OCI-LY7 (cell line): ENCODE results near the gene GPC3. TPM values are rescaled to one million over a fixed set of nuclear protein-coding genes. Genes with fewer than 3 reads are reported as not detected.

Source experiments
- BruUV-seq: library from RNA; stranded (reverse); fragments of 400-500 nt; replicated peaks from 2 replicates; lab custom pipeline; 2021; lab: Mats Ljungman, UMichigan
- CTCF ChIA-PET: fragments of 300-600 bp; sonication (Branson Sonifier 250); formaldehyde crosslinking; loops from one replicate; lab custom pipeline; 2022; ENCODE audit warnings: antibody characterized with exemption; ENCODE audit not compliant: unreplicated experiment; lab: Charles Lee
- POLR2A ChIA-PET: fragments of 300-600 bp; sonication (Branson Sonifier 250); formaldehyde crosslinking; loops from one replicate; lab custom pipeline; 2022; ENCODE audit warnings: antibody characterized with exemption; lab: Charles Lee
- DNase-seq: peaks from one replicate; pipeline ENCODE4 v3.0.0-alpha.2; 2015; ENCODE audit warnings: low spot score
- H2AFZ ChIP-seq: fragments of 200-600 bp; sonication (generic), shearing (Covaris generic); 2 replicates; pipeline ENCODE4 v1.6.1; 2014; ENCODE audit warnings: mild to moderate bottlenecking, antibody characterized with exemption, low read length, moderate library complexity
- H3K27ac ChIP-seq: fragments of 200-600 bp; sonication (generic); 2 replicates; pipeline ENCODE4 v1.5.1; 2014; ENCODE audit warnings: mixed run types, low read depth, mild to moderate bottlenecking, moderate library complexity, low read length, inconsistent platforms; ENCODE audit not compliant: poor library complexity, severe bottlenecking
- H3K36me3 ChIP-seq: fragments of 200-600 bp; sonication (generic); 2 replicates; pipeline ENCODE4 v1.6.1; 2014; ENCODE audit warnings: mild to moderate bottlenecking, antibody characterized with exemption, low read length, moderate library complexity, mixed read lengths; ENCODE audit not compliant: insufficient read depth
- H3K4me1 ChIP-seq: fragments of 200-600 bp; sonication (generic); 2 replicates; pipeline ENCODE4 v1.5.1; 2014; ENCODE audit warnings: mild to moderate bottlenecking, low read length; ENCODE audit not compliant: insufficient read depth, poor library complexity, severe bottlenecking
- H3K4me2 ChIP-seq: fragments of 200-600 bp; sonication (generic); 2 replicates; pipeline ENCODE4 v1.6.1; 2014; ENCODE audit warnings: mild to moderate bottlenecking, low read length
- H3K4me3 ChIP-seq: fragments of 200-600 bp; sonication (generic); 2 replicates; pipeline ENCODE4 v1.5.1; 2014; ENCODE audit warnings: mild to moderate bottlenecking, low read depth, low read length; ENCODE audit not compliant: poor library complexity, severe bottlenecking
- H3K79me2 ChIP-seq: fragments of 200-600 bp; sonication (generic); 2 replicates; pipeline ENCODE4 v1.6.1; 2016; ENCODE audit warnings: low read depth, mild to moderate bottlenecking, low read length, moderate library complexity, mixed read lengths; ENCODE audit not compliant: insufficient read depth
- H3K9me2 ChIP-seq: fragments of 200-600 bp; sonication (generic); 2 replicates; pipeline ENCODE4 v1.6.1; 2016; ENCODE audit warnings: mild to moderate bottlenecking, low read length, mixed read lengths; ENCODE audit not compliant: insufficient read depth
- H3K9me3 ChIP-seq: fragments of 200-600 bp; sonication (generic); 2 replicates; pipeline ENCODE4 v1.6.1; 2014; ENCODE audit warnings: mild to moderate bottlenecking, mixed run types, low read length, mixed read lengths
- H4K20me1 ChIP-seq: fragments of 200-600 bp; sonication (generic); 2 replicates; pipeline ENCODE4 v1.6.1; 2014; ENCODE audit warnings: mild to moderate bottlenecking, antibody characterized with exemption, low read length, moderate library complexity, mixed read lengths; ENCODE audit not compliant: insufficient read depth
- CTCF ChIP-seq: fragments of 200-600 bp; sonication (generic); conservative IDR thresholded peaks from 2 replicates; pipeline ENCODE4 v1.5.1; 2014; ENCODE audit warnings: mild to moderate bottlenecking, antibody characterized with exemption, low read length, moderate library complexity, mixed read lengths
- EZH2phosphoT487 ChIP-seq: fragments of 200-600 bp; sonication (generic); IDR thresholded peaks from 2 replicates; pipeline ENCODE4 v1.6.1; 2018; ENCODE audit warnings: low read depth, borderline replicate concordance, mild to moderate bottlenecking, mixed run types, antibody characterized with exemption, low read length, moderate library complexity, mixed read lengths
- intact Hi-C: fragments of 100-400 bp; cut with micrococcal nuclease; formaldehyde crosslinking; loops from one replicate; pipeline ENCODE4 v1.10.0; 2022; ENCODE audit not compliant: unreplicated experiment
- total RNA-seq, 2 experiments: library from RNA; depleted of rRNA in 1 of 2; stranded (reverse); fragments of >200 nt in 1 of 2; shearing (Covaris generic) in 1 of 2; gene quantifications; 2 replicates each; pipeline ENCODE4 v1.2.3, GENCODE V29; 2014 to 2022

GPC3 gene
- total RNA-seq, 2 experiments from 2014 or later = not detected

- no TSS peak for BruUV-seq
- POLR2A ChIA-PET = no interaction called here
These were observed 345.0 kb downstream of the GPC3 start for GRCh38 chrX:133640161-133641015.

GRCh38 chrX:133639726-133640125 is 345.7 kb downstream of the GPC3 start:
- Histone ChIP-seq H3K79me2 (no peaks in the 10 kb centered on the region), H3K27ac (no peak overlapping the region), H3K4me2 (no peak overlapping the region), H3K4me1 (no peaks in the 10 kb centered on the region), H4K20me1 (no peaks in the 10 kb centered on the region), H3K9me2 (no peaks in the 10 kb centered on the region), H2AFZ (no peak overlapping the region), H3K4me3 (no peak overlapping the region), H3K36me3 (no peaks in the 10 kb centered on the region), H3K9me3 (no peaks in the 10 kb centered on the region)
- CTCF ChIA-PET = no interaction called here
- no peak for DNase-seq
- POLR2A ChIA-PET = no interaction called here
- no TSS peak for BruUV-seq
- intact Hi-C loops = no loop called here
- TF ChIP-seq CTCF = no peak
- no peak for TF ChIP-seq EZH2phosphoT487

More at GRCh38 chrX:133640161-133641015, 345.0 kb downstream of the GPC3 start:
- no peaks in the 10 kb centered on the region for H3K4me1 ChIP-seq
- DNase-seq = no peak
- CTCF ChIA-PET = no interaction called here
- no peaks in the 10 kb centered on the region for H3K79me2 ChIP-seq
- intact Hi-C loops = no loop called here
- H3K4me3 ChIP-seq = no peak overlapping the region
- H3K4me2 ChIP-seq = no peak overlapping the region
- no peaks in the 10 kb centered on the region for H3K9me3 ChIP-seq
- no peak overlapping the region for H2AFZ ChIP-seq
- H3K9me2 ChIP-seq = no peaks in the 10 kb centered on the region
- H3K36me3 ChIP-seq = no peaks in the 10 kb centered on the region
- TF ChIP-seq CTCF = no peak
- TF ChIP-seq EZH2phosphoT487 = no peak
- H3K27ac ChIP-seq = no peak overlapping the region
- no peaks in the 10 kb centered on the region for H4K20me1 ChIP-seq

GRCh38 chrX:133638285-133638684 is 347.1 kb downstream of the GPC3 start:
- H3K36me3 ChIP-seq = no peaks in the 10 kb centered on the region
- intact Hi-C loops = no loop called here
- H4K20me1 ChIP-seq = no peaks in the 10 kb centered on the region
- H3K79me2 ChIP-seq = no peaks in the 10 kb centered on the region
- no TSS peak for BruUV-seq
- CTCF ChIA-PET = no interaction called here
- H3K27ac ChIP-seq = no peak overlapping the region
- DNase-seq = no peak
- H2AFZ ChIP-seq = no peak overlapping the region
- H3K4me2 ChIP-seq = no peak overlapping the region
- POLR2A ChIA-PET = no interaction called here
- TF ChIP-seq CTCF = no peak
- TF ChIP-seq EZH2phosphoT487 = no peak
- no peak overlapping the region for H3K4me3 ChIP-seq
- H3K4me1 ChIP-seq = no peaks in the 10 kb centered on the region
- no peaks in the 10 kb centered on the region for H3K9me2 ChIP-seq
- H3K9me3 ChIP-seq = no peaks in the 10 kb centered on the region
